ENCODE measurements around the gene LAMA5. TPM values are rescaled to one million over a fixed set of nuclear protein-coding genes. Genes with fewer than 3 reads are reported as not detected.

LAMA5 gene
- total and polyA plus RNA-seq, 4 donors, result 116 to 315 (median 244) TPM

DNA sequence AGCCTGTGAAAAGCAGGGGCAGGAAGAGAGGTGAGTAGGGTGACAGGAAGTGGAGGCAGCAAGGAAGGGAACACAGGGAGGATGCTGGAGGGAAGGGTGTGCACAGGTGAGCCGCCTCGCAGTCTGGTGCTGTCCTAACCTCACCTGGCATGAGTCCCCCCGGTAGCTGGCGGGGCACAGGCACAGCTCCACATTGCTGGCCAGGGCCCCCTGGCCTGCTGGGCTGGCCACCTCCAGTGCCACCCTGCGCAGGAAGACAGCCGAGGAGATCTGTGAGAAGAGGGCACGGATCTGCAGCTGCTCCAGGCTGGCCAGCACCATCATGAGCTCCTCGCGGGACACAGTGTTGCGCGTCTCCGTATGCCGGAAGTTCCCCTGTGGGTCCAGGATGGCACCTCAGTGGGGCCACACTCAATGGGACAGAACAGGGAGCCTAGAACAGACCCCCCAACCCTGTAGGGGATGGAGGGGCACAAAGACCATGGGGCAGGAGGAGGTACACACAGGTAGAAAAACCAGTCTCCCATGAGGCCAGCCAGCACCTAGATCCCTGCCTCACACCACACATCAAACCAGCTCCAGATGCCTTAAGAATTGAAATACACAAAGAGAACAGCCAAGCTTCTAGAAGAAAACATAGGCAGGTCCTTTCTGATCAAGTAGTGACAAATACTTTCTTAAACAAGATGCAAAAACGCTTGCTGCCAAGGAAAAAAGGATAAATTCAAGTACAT is 41.8 kb downstream of the LAMA5 start:
- no peaks in the 10 kb centered on the region for H3K9me3 ChIP-seq (ENCODE audit: control insufficient read depth in 4 of 4, insufficient read depth in 3 of 4, low read length in 3 of 4)
- peaks cover 0 to 88% (median 8%) of the 10 kb centered on the region in 4 donors for H3K36me3 ChIP-seq (ENCODE audit: control insufficient read depth in 4 of 4, insufficient read depth in 4 of 4, low read length in 4 of 4)
- no peaks in the 10 kb centered on the region for H3K27me3 ChIP-seq (ENCODE audit: control insufficient read depth in 3 of 3, insufficient read depth in 3 of 3, low read length in 2 of 3)
- DNase-seq, result no peak
- no peak for ATAC-seq (ENCODE audit: insufficient read depth, low FRiP score)
- no peak overlapping the region for H3K27ac ChIP-seq (ENCODE audit: low read depth in 1 of 2, low read length in 1 of 2)
- H3K4me1 ChIP-seq (ENCODE audit: control insufficient read depth in 5 of 5, insufficient read depth in 5 of 5, low read length in 5 of 5), result no peaks in the 10 kb centered on the region
- H3K4me3 ChIP-seq, result no peak overlapping the region
- 88 to 97% methylated on average over 10 to 14 of the region's 14 CpGs for WGBS, 2 donors
- TF ChIP-seq, protein P1, sequence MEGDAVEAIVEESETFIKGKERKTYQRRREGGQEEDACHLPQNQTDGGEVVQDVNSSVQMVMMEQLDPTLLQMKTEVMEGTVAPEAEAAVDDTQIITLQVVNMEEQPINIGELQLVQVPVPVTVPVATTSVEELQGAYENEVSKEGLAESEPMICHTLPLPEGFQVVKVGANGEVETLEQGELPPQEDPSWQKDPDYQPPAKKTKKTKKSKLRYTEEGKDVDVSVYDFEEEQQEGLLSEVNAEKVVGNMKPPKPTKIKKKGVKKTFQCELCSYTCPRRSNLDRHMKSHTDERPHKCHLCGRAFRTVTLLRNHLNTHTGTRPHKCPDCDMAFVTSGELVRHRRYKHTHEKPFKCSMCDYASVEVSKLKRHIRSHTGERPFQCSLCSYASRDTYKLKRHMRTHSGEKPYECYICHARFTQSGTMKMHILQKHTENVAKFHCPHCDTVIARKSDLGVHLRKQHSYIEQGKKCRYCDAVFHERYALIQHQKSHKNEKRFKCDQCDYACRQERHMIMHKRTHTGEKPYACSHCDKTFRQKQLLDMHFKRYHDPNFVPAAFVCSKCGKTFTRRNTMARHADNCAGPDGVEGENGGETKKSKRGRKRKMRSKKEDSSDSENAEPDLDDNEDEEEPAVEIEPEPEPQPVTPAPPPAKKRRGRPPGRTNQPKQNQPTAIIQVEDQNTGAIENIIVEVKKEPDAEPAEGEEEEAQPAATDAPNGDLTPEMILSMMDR (IDR thresholded peaks at IDR 0.05; ENCODE audit: control extremely low read depth, extremely low read depth), result no peak
- H3K9ac ChIP-seq (ENCODE audit: insufficient read depth in 1 of 2, low read length in 2 of 2), result no peak overlapping the region

DNA sequence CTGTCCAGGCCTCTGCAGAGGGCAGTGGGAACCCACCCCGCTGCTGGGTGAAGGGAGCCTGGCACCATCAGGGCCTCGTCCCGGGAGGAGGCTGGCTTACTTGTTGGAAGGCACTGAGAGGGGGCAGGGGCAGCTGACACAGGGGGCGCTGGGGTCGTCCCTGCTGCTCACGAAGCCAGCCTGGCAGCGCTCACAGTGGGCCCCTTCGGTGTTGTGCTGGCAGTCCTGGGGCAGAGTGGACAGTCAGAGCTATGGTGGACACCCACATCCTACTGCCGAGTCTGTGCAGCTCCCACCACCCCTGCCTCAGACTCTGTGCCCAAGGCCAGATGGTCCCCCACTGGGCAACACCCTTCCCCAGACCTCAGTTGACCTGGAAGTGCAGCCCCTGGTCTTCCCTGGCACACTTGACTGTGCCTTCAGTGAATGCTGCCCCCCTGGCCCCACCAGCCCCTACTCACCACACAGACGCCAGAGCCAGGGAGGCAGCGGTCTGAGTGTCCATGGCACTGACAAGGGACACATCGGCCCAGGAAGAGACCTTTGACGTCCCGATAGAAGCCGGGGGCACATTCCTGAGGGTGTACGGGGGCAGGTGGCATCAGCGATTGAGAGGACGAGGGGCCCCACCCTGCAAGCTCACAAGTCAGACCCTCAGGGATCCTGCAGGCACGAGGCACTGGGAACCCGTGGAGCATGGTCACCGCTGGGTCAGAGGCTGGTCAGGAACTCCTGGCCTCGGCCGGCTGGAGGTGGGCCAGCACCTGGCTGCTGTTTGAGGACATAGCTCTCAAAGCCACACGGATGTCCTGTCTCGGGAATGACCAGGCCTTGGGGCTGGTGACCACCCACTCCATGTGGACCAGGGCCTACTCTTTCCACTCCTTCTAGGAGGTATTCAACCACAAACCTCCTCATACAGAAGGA is 42.9 kb downstream of the LAMA5 start:
- Histone ChIP-seq H3K36me3 (ENCODE audit: control insufficient read depth in 4 of 4, insufficient read depth in 4 of 4, low read length in 4 of 4) (peaks cover 0 to 83% (median 8%) of the 10 kb centered on the region in 4 donors), H3K4me3 (no peak overlapping the region), H3K27ac (ENCODE audit: low read depth in 1 of 2, low read length in 1 of 2) (no peak overlapping the region), H3K4me1 (ENCODE audit: control insufficient read depth in 5 of 5, insufficient read depth in 5 of 5, low read length in 5 of 5) (no peaks in the 10 kb centered on the region), H3K9ac (ENCODE audit: insufficient read depth in 1 of 2, low read length in 2 of 2) (no peak overlapping the region), H3K27me3 (ENCODE audit: control insufficient read depth in 3 of 3, insufficient read depth in 3 of 3, low read length in 2 of 3) (no peaks in the 10 kb centered on the region), H3K9me3 (ENCODE audit: control insufficient read depth in 4 of 4, insufficient read depth in 3 of 4, low read length in 3 of 4) (no peaks in the 10 kb centered on the region)
- 87 to 88% methylated on average over 25 of the region's 25 CpGs for WGBS, 2 donors
- DNase-seq, result no peak
- ATAC-seq (ENCODE audit: insufficient read depth, low FRiP score), result no peak
- TF ChIP-seq, protein P1 (IDR thresholded peaks at IDR 0.05; ENCODE audit: control extremely low read depth, extremely low read depth), result no peak

DNA sequence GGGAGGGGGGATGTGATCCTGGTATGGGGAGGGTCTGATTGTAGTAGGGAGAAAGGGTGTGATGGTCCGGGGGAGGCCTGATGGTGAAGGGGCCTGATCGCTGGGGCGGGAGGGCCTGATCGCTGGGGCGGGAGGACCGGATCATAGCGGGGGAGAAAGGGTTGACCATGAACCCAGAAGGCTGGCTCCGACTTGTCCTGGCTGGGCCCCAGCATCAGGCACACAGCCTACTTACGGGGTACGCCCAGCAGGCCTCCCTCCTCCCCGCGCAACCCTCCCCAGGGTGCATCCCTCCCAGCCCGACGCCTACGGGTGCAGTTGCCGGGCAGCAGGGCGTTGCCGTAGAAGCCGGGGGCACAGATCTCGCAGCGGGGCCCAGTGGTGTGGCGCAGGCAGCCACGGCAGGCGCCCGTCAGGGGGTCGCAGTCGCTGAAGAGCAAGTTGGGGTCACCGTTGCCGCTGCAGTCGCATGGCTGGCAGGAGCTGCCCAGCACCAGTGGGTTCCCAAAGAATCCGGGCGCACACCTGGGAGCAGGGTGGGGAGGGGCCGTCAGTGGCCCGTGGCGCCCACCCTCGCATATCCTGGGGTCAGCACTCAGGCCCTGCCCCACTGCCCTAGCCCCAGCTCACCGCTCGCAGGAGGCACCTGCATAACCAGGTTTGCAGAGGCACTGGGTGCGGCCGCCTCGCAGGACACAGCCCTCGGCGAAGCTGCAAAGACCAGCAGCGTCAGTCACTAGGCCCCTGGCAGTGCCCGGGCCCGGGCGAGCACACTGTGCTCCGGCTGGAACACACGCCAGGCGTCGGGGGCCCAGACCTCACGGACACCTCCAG is 43.7 kb downstream of the LAMA5 start:
- no peak for DNase-seq
- no peaks in the 10 kb centered on the region for H3K27me3 ChIP-seq (ENCODE audit: control insufficient read depth in 3 of 3, insufficient read depth in 3 of 3, low read length in 2 of 3)
- no peak overlapping the region for H3K9ac ChIP-seq (ENCODE audit: insufficient read depth in 1 of 2, low read length in 2 of 2)
- H3K36me3 ChIP-seq (ENCODE audit: control insufficient read depth in 4 of 4, insufficient read depth in 4 of 4, low read length in 4 of 4), result peaks cover 0 to 82% (median 10%) of the 10 kb centered on the region in 4 donors
- 92% methylated on average over 50 to 52 of the region's 52 CpGs for WGBS, 2 donors
- H3K4me3 ChIP-seq, result no peak overlapping the region
- no peak overlapping the region for H3K27ac ChIP-seq (ENCODE audit: low read depth in 1 of 2, low read length in 1 of 2)
- ATAC-seq (ENCODE audit: insufficient read depth, low FRiP score), result no peak
- H3K4me1 ChIP-seq (ENCODE audit: control insufficient read depth in 5 of 5, insufficient read depth in 5 of 5, low read length in 5 of 5), result no peaks in the 10 kb centered on the region
- TF ChIP-seq, protein P1 (IDR thresholded peaks at IDR 0.05; ENCODE audit: control extremely low read depth, extremely low read depth), result no peak
- H3K9me3 ChIP-seq (ENCODE audit: control insufficient read depth in 4 of 4, insufficient read depth in 3 of 4, low read length in 3 of 4), result no peaks in the 10 kb centered on the region
